Tibial nerve (tissue), 4 donors: ENCODE results near the gene MCC. TPM values are rescaled to one million over a fixed set of nuclear protein-coding genes. Genes with fewer than 3 reads are reported as not detected.
A peak's percentile ranks its signal among the peaks of the same experiment; 100 is the strongest.

Experiments
- DNase-seq, 2 donors: peaks; one replicate each; pipeline ENCODE4 v3.0.0-alpha.2; 2019; ENCODE audit warnings: low spot score in 2 of 2
- H3K27ac ChIP-seq, 4 donors: fragments of 200-600 bp; sonication (generic) in 3 of 4; one replicate each; pipeline ENCODE4 v1.5.1; 2017 to 2019; ENCODE audit warnings: mild to moderate bottlenecking in 1 of 4
- H3K27me3 ChIP-seq, 2 donors: fragments of 200-600 bp; sonication (generic) in 1 of 2; one replicate each; pipeline versions ENCODE4 v1.5.1 to v1.6.0; 2017 to 2019
- H3K36me3 ChIP-seq, 3 donors: fragments of 200-600 bp; sonication (generic); one replicate each; pipeline ENCODE4 v1.5.1; 2018 to 2019
- H3K4me1 ChIP-seq, 4 donors: fragments of 200-600 bp; sonication (generic) in 3 of 4; one replicate each; pipeline ENCODE4 v1.5.1; 2017 to 2019
- H3K4me3 ChIP-seq, 4 donors: fragments of 200-600 bp; sonication (generic) in 3 of 4; one replicate each; pipeline ENCODE4 v1.5.1; 2017 to 2019; ENCODE audit warnings: mild to moderate bottlenecking in 1 of 4, moderate library complexity in 1 of 4
- H3K9me3 ChIP-seq, 4 donors: fragments of 200-600 bp; sonication (generic) in 3 of 4; one replicate each; pipeline ENCODE4 v1.5.1; 2017 to 2019
- CTCF ChIP-seq, 5 experiments: fragments of 200-600 bp in 3 of 5; fragments of 450-650 bp in 2 of 5; sonication (generic) in 3 of 5; IDR thresholded peaks; one replicate each; pipeline ENCODE4 v1.5.1; 2016 to 2019; ENCODE audit warnings: antibody characterized with exemption in 5 of 5, mild to moderate bottlenecking in 3 of 5, moderate library complexity in 2 of 5
- EP300 ChIP-seq, 2 donors: sonication (generic); formaldehyde crosslinking; IDR thresholded peaks; one replicate each; pipeline ENCODE4 v1.6.1; 2017; ENCODE audit warnings: antibody characterized with exemption in 2 of 2, mild to moderate bottlenecking in 1 of 2
- POLR2A ChIP-seq, 2 donors: fragments of 450-650 bp; IDR thresholded peaks; one replicate each; pipeline ENCODE4 v1.6.1; 2017; ENCODE audit warnings: antibody characterized with exemption in 2 of 2, mild to moderate bottlenecking in 2 of 2, moderate library complexity in 2 of 2
- WGBS, 2 donors: methylation state at CpG; one replicate each; pipeline ENCODE4 v1.1.5; 2018; 5-methylcytosine and 5-hydroxymethylcytosine counted together
- total RNA-seq, 4 donors: library from RNA; depleted of rRNA; stranded (reverse); fragments of >200 nt; gene quantifications; one replicate each; pipeline ENCODE4 v1.1.0, GENCODE V29; 2016

The MCC gene
- total RNA-seq, 4 donors from 2014 or later = 55.5 to 122 (median 80.9) TPM

DNA sequence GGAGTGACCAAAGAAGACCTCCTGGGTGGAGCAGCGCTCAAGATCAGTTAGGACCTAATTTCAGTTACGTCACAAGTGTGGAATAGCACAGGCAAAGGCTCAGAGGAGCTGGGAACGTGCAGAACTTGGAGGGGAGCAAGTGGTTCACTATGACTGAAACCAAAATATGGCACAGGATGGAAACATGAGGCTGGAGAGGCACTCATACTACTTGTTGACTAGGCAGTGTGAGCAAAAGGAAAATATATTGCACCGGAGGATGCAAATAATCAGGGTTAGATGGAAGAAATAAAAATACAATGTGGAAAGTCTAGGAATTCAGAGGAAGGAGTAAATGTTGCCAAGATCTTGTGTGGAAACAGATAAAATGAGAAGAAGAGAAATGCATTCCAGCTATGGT lies 363.3 kb downstream of the MCC start:
- no peak overlapping the region for H3K4me3 ChIP-seq
- peaks cover 0 to 41% (median 0%) of the 10 kb centered on the region in 4 donors for H3K4me1 ChIP-seq
- no peaks in the 10 kb centered on the region for H3K9me3 ChIP-seq
- H3K27me3 ChIP-seq = no peaks in the 10 kb centered on the region
- DNase-seq = no peak
- no peaks in the 10 kb centered on the region for H3K36me3 ChIP-seq
- TF ChIP-seq POLR2A (IDR thresholded peaks at IDR 0.05) = no peak
- no peak for TF ChIP-seq CTCF (IDR thresholded peaks at IDR 0.05)
- TF ChIP-seq EP300 (IDR thresholded peaks at IDR 0.05) = no peak
- 78 to 87% methylated on average over 4 of the region's 4 CpGs for WGBS, 2 donors
- H3K27ac ChIP-seq = no peak overlapping the region

DNA sequence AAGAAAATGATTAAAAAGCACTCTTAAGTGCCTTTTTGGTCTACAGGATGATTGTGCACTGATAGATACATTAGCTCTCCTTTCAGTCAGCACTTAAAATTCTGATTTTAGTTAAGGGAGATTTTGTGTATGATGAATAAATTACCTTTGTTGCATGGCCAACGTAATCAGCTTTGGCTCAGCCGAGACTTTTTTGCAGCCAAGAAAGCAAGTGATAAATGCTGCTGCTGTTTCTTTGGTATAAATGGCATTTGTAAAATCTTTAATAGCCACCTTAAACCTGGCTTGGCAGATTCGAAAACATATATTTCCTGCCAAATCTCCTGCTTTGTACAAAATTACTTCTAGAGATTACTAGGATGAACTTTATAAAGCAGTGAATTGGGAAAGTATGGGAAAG lies 364.0 kb downstream of the MCC start:
- Histone ChIP-seq H3K27ac (no peak overlapping the region), H3K9me3 (no peaks in the 10 kb centered on the region), H3K36me3 (no peaks in the 10 kb centered on the region), H3K27me3 (no peaks in the 10 kb centered on the region), H3K4me1 (peaks cover 0 to 47% (median 1%) of the 10 kb centered on the region in 4 donors), H3K4me3 (no peak overlapping the region)
- 16 to 35% methylated on average over 3 of the region's 3 CpGs for WGBS, 2 donors
- no peak for DNase-seq
- TF ChIP-seq CTCF (IDR thresholded peaks at IDR 0.05) (no peak), POLR2A (IDR thresholded peaks at IDR 0.05) (no peak), EP300 (IDR thresholded peaks at IDR 0.05) (no peak)

DNA sequence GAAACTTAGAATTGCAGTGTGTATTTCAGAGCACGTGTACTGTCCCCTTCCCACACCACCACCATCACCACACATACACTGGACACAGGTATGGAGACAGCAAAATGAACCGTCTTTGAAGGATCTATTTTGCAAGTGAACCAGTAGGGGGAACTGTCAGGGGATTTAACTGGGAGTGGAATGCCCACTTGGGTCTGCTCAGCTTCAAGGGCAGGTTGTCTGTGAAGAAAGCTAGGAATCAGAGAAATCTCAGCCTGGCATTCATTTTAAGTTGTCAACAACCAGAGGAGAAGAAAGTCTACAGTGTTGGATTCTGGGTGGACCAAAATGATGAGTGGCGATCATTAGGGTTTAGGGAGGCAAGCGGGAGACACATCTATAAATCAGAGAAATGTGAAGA lies 364.6 kb downstream of the MCC start:
- no peak for DNase-seq
- TF ChIP-seq EP300 (IDR thresholded peaks at IDR 0.05) (no peak), CTCF (IDR thresholded peaks at IDR 0.05) (no peak), POLR2A (IDR thresholded peaks at IDR 0.05) (no peak)
- 91% methylated on average over 4 of the region's 4 CpGs for WGBS, 2 donors

DNA sequence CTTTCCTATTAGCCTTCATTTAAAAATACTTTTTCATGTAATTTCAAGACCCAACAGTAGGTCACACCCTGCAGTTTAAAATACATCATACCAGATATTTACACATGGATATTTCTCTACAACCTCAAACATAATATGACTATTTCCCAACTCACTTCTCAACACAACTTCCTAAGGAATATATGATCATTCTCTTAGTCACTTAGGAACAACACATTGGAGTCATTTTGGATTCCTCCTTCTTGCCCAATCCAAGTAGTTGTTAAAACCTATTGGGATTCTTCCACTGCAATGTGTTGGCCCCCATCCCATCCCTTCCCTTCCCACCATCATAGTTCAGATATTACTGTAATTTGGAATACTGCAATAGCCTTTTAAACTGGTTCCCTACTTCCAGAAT lies 366.2 kb downstream of the MCC start:
- Histone ChIP-seq H3K36me3 (no peaks in the 10 kb centered on the region), H3K9me3 (no peaks in the 10 kb centered on the region), H3K27me3 (no peaks in the 10 kb centered on the region), H3K4me3 (no peak overlapping the region), H3K27ac (peak overlapping the region in 1 of 4 donors; percentile 30), H3K4me1 (peaks cover 0 to 59% (median 6%) of the 10 kb centered on the region in 4 donors)
- TF ChIP-seq EP300 (IDR thresholded peaks at IDR 0.05) = peak in 1 of 2 donors; percentile 54
- no peak for TF ChIP-seq CTCF (IDR thresholded peaks at IDR 0.05)
- peak; percentile 30 to 73 for DNase-seq

More for the DNA sequence above, 364.6 kb downstream of the MCC start:
- Histone ChIP-seq H3K4me1 (peaks cover 0 to 54% (median 5%) of the 10 kb centered on the region in 4 donors), H3K9me3 (no peaks in the 10 kb centered on the region), H3K27me3 (no peaks in the 10 kb centered on the region), H3K27ac (no peak overlapping the region), H3K36me3 (no peaks in the 10 kb centered on the region), H3K4me3 (no peak overlapping the region)

DNA sequence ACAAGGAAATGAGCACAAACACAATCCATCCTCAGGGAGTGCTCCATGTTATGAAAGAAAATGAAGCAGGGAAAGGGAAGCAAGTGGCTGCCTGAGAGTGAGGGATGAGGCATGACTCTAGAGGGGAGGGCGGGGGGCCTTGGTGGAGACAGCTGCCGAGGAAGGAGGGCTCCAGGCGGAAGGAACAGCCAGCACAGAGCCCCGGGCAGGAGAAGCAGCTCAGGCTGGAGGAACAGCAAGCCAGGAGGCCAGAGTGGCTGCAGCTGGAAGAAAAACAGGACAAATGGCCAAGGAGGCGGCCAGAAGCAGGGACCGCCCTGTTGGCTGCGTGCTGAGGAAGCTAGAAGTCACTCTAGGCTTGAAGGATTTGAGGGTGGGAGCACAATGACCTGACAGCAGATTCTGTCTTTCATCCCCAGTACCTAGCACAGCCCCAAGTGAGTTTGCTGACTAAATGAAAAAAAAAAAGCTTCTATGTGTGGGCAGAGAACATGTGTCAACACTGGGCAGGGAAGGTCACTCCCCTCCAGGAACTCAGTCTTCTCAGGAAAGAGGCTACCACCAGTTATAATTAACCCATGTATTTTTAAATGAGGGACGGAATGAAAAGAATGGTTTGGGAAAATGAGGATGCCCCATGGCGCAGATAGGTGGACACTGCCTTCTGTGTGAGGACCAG lies 368.9 kb downstream of the MCC start:
- WGBS, 2 donors = 60% methylated on average over 9 of the region's 9 CpGs
- H3K4me1 ChIP-seq = peaks cover 0 to 47% (median 6%) of the 10 kb centered on the region in 4 donors
- peaks cover 0 to 11% (median 0%) of the 10 kb centered on the region in 3 donors for H3K36me3 ChIP-seq
- H3K27me3 ChIP-seq = no peaks in the 10 kb centered on the region
- TF ChIP-seq POLR2A (IDR thresholded peaks at IDR 0.05) (no peak), CTCF (IDR thresholded peaks at IDR 0.05) (no peak), EP300 (IDR thresholded peaks at IDR 0.05) (no peak)
- no peak overlapping the region for H3K4me3 ChIP-seq
- H3K27ac ChIP-seq = peak overlapping the region in 1 of 4 donors; percentile 32
- peaks cover 0 to 7% (median 0%) of the 10 kb centered on the region in 4 donors for H3K9me3 ChIP-seq
- peak; percentile 17 to 28 for DNase-seq
